Large intestine (tissue), 12 donors: Measurements from ENCODE around the gene INSIG2. TPM values are rescaled to one million over a fixed set of nuclear protein-coding genes. Genes with fewer than 3 reads are reported as not detected.

Experiments used
- DNase-seq, 2 donors: peaks; one replicate each; pipeline versions ENCODE4 v3.0.0 to v3.0.0-alpha.2; 2013
- H3K27ac ChIP-seq: one replicate; pipeline ENCODE4 v1.5.1; 2013; ENCODE audit warnings: low read length
- H3K27me3 ChIP-seq: 2 replicates; pipeline ENCODE4 v1.6.1; 2013; ENCODE audit warnings: low read length; ENCODE audit not compliant: control insufficient read depth, insufficient read depth
- H3K36me3 ChIP-seq: 2 replicates; pipeline ENCODE4 v1.6.1; 2013; ENCODE audit warnings: low read length; ENCODE audit not compliant: control insufficient read depth, insufficient read depth
- H3K4me1 ChIP-seq: one replicate; pipeline ENCODE4 v1.6.1; 2013; ENCODE audit warnings: low read length; ENCODE audit not compliant: control insufficient read depth, insufficient read depth
- H3K4me3 ChIP-seq: one replicate; pipeline ENCODE4 v1.5.1; 2013; ENCODE audit warnings: low read length
- H3K9me3 ChIP-seq: one replicate; pipeline ENCODE4 v1.6.1; 2013; ENCODE audit warnings: mild to moderate bottlenecking, low read depth, low read length, moderate library complexity; ENCODE audit not compliant: control insufficient read depth
- WGBS: methylation state at CpG from one replicate; pipeline ENCODE4 v1.1.5; 2013; ENCODE audit warnings: low lambda C conversion rate; ENCODE audit not compliant: insufficient coverage; 5-methylcytosine and 5-hydroxymethylcytosine counted together
- long read RNA-seq, 11 donors: transcript quantifications; one replicate each; lab custom pipeline, GENCODE V29; 2026
- polyA plus RNA-seq: library from polyadenylated mRNA; unstranded; fragments of 120-200 nt; gene quantifications from one replicate; pipeline ENCODE4 v1.2.1, GENCODE V29; 2013

INSIG2 gene
- polyA plus RNA-seq, result 30.0 TPM
- long read RNA-seq, donor 1, partial matches to known transcripts, result 7 of 13 reads
- long read RNA-seq, donor 1, other reads (novel, unspliced or antisense), result 0 of 13 reads
- long read RNA-seq, donor 2, transcript INSIG2-201 (6 exons, 2,590 nt), result major isoform, 10 of 22 reads
- long read RNA-seq, donor 2, partial matches to known transcripts, result 11 of 22 reads
- long read RNA-seq, donor 2, other reads (novel, unspliced or antisense), result 0 of 22 reads
- long read RNA-seq, donor 3, result 0 reads
- long read RNA-seq, donor 4, partial matches to known transcripts, result 0 of 1 reads
- long read RNA-seq, donor 4, other reads (novel, unspliced or antisense), result 0 of 1 reads
- long read RNA-seq, donor 5, partial matches to known transcripts, result 0 of 8 reads
- long read RNA-seq, donor 5, other reads (novel, unspliced or antisense), result 0 of 8 reads
- long read RNA-seq, donor 6, transcript INSIG2-201 (6 exons, 2,590 nt), result major isoform, 12 of 24 reads
- long read RNA-seq, donor 6, partial matches to known transcripts, result 9 of 24 reads
- long read RNA-seq, donor 6, other reads (novel, unspliced or antisense), result 0 of 24 reads
- long read RNA-seq, donor 7, transcript INSIG2-201 (6 exons, 2,590 nt), result major isoform, 5 of 5 reads
- long read RNA-seq, donor 7, partial matches to known transcripts, result 0 of 5 reads
- long read RNA-seq, donor 7, other reads (novel, unspliced or antisense), result 0 of 5 reads
- long read RNA-seq, donor 8, transcript INSIG2-201 (6 exons, 2,590 nt), result major isoform, 8 of 27 reads
- long read RNA-seq, donor 8, partial matches to known transcripts, result 13 of 27 reads
- long read RNA-seq, donor 8, other reads (novel, unspliced or antisense), result 0 of 27 reads
- long read RNA-seq, donor 9, transcript INSIG2-201 (6 exons, 2,590 nt), result minor isoform, 7 of 15 reads
- long read RNA-seq, donor 9, transcript INSIG2-202 (5 exons, 574 nt), result major isoform, 8 of 15 reads
- long read RNA-seq, donor 9, partial matches to known transcripts, result 0 of 15 reads
- long read RNA-seq, donor 9, other reads (novel, unspliced or antisense), result 0 of 15 reads
- long read RNA-seq, donor 10, transcript INSIG2-201 (6 exons, 2,590 nt), result major isoform, 21 of 24 reads
- long read RNA-seq, donor 10, partial matches to known transcripts, result 0 of 24 reads
- long read RNA-seq, donor 10, other reads (novel, unspliced or antisense), result 0 of 24 reads
- long read RNA-seq, donor 11, transcript INSIG2-201 (6 exons, 2,590 nt), result major isoform, 12 of 17 reads
- long read RNA-seq, donor 11, partial matches to known transcripts, result 0 of 17 reads
- long read RNA-seq, donor 11, other reads (novel, unspliced or antisense), result 0 of 17 reads

DNA sequence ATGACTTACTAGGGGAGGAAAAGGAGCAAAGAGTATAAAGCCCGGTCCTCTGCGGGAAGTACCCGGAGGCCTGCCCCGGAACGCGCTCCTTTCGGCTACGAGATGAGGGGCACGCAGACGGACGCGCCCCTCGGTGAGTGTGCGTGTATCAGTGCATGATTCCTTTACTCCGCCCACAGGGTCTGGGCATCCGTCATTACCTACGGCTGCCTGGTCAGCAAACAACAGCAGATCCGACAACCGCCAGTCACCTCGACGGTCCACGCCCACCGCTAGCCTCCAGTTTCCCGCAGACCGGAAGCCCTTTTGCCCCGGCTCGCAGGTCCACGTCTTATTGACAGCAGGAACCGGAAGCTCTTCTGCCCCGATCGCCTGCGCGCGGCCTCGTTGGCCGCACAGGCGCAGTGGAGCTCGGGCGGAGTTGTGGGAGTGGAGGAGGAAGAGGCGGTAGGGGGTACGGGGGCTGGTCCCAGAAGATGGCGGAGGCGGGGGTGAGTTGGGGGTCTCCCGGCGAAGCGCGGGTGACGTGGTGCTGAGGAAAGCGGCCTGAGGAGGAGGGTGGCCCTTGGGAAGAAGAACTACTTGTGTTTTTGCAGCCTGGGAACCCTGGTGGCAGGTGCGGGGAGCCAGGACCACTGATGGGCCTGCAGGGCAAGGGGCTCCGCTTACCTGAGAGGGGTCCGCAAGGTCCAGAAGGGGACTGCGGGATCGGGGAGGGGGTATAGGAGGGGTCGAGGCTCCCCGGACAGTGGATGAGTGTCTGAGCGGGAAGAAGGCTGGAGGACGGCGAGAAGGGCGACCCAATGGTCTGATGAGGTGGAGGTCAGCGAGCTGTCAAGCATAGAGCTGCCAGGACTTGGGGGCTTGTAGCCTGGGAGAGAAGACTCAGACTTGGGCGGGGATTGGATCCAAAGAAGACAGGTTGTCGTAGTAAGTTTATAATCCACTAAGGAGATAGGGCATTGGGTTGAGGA, at the start of gene INSIG2:
Gene INSIG2, plus strand, starts transcription at position 421 of the 974 bp plus-strand sequence. CDS start 8,086 bp downstream, outside the sequence.
- H3K27me3 ChIP-seq, result no peaks in the 10 kb centered on the region
- H3K4me1 ChIP-seq, result peaks cover 26% of the 10 kb centered on the region
- peak; percentile 98 to 99 for DNase-seq
- H3K9me3 ChIP-seq, result no peaks in the 10 kb centered on the region
- H3K36me3 ChIP-seq, result no peaks in the 10 kb centered on the region
- no CpG with 5 or more reads among the region's 63 CpGs for WGBS
- H3K27ac ChIP-seq, result peak within 1 kb of the TSS; percentile 73
- H3K4me3 ChIP-seq, result peak within 1 kb of the TSS; percentile 85

DNA sequence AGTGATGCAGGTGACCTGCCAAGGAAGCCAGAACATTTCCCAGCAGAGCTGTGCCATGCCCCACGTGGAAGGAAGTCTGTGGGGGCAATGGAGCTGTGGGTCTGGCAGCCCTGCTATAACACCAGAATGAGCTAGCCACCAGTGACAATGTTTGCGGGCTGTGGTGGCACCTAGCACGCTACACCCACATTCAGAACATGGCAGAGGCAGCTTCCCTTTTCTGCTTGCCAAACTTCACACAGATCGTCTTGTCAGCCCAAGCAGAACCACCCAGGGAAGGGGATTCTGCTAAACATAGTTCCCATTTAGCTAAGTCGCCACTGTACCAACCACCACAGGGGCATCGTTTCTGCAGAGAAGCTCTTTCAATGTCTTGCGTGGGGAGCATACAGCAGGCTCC, 47.4 kb upstream of the INSIG2 start:
- H3K27ac ChIP-seq, result no peak overlapping the region
- no peak overlapping the region for H3K4me3 ChIP-seq
- no CpG with 5 or more reads among the region's 7 CpGs for WGBS
- H3K27me3 ChIP-seq, result peaks cover 21% of the 10 kb centered on the region
- H3K4me1 ChIP-seq, result no peaks in the 10 kb centered on the region
- no peaks in the 10 kb centered on the region for H3K9me3 ChIP-seq
- no peaks in the 10 kb centered on the region for H3K36me3 ChIP-seq
- no peak for DNase-seq

DNA sequence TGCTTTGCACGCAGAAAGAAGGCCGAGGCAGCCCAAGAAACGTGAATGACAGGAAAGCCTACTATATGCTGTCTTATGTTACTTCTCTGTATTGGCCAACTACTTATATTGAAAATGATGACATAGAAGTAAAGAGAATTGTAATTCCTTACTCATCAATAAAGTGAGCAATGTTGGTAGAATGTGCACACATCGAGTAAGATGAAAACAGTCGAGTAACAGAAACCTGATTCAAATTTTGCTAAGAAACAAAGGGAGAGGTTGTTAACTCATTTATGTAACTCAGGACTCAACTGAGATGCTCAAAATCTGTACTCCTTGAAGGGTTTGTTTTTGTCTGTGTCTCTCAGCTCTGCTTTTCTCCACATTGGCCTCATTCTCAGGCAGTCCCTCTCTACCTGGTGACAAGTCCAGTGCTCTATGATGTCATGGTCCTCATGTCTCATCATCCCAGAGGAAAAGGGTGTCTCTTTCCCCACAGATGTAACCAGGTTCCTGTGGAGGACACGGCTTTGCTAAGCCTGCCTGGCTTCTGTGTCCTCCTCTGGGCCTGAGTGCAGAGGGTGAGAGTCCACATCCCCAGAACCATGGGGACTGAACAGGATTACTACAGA, 44.1 kb upstream of the INSIG2 start:
- DNase-seq, result no peak
- Histone ChIP-seq H3K4me1 (no peaks in the 10 kb centered on the region), H3K36me3 (no peaks in the 10 kb centered on the region), H3K27me3 (peaks cover 16% of the 10 kb centered on the region), H3K27ac (no peak overlapping the region), H3K4me3 (no peak overlapping the region), H3K9me3 (no peaks in the 10 kb centered on the region)
- WGBS, result no CpG with 5 or more reads among the region's 6 CpGs

DNA sequence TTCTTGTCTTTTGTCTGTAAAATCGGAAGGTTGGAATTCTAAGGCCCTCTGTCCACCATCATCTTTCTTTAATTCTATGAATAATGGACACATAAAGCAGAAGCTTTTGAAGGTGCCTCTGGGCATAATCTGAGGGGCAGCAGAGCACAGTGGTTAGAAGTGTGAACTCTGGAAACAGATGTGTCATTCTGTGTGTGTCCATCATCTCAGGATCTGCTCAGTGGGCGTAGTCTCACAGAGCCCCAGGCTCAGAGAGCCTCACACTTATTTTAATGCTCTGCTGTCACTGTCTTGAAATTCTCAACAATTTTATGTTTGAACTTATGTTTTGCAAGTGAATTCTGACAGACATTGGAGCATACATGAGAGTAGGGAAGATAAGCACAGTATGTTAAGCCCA, 43.4 kb upstream of the INSIG2 start:
- H3K4me1 ChIP-seq, result no peaks in the 10 kb centered on the region
- peaks cover 16% of the 10 kb centered on the region for H3K27me3 ChIP-seq
- H3K27ac ChIP-seq, result no peak overlapping the region
- WGBS, result no CpG with 5 or more reads among the region's 2 CpGs
- H3K36me3 ChIP-seq, result no peaks in the 10 kb centered on the region
- no peak for DNase-seq
- H3K4me3 ChIP-seq, result no peak overlapping the region
- no peaks in the 10 kb centered on the region for H3K9me3 ChIP-seq

DNA sequence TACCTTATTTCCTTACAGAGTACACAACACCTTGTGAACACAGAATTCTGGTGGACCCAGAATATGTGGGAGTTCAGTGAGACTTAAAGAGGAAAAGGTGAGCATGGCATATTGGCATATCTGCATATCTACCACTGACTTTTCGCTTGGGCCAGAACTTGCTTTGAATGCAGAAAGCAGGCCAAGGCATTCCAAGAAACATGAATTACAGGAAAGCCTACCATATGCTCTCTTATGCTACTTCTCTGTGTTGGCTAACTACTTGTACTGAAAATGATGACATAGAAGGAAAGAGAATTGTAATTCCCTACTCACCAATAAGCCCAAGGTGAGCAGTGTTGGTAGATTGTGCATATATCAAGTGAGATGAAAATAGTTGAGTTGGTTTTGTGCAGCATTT, 43.0 kb upstream of the INSIG2 start:
- Histone ChIP-seq H3K36me3 (no peaks in the 10 kb centered on the region), H3K27ac (no peak overlapping the region), H3K4me1 (no peaks in the 10 kb centered on the region), H3K9me3 (no peaks in the 10 kb centered on the region), H3K27me3 (peaks cover 14% of the 10 kb centered on the region), H3K4me3 (no peak overlapping the region)
- no CpG with 5 or more reads among the region's 1 CpG for WGBS
- no peak for DNase-seq

DNA sequence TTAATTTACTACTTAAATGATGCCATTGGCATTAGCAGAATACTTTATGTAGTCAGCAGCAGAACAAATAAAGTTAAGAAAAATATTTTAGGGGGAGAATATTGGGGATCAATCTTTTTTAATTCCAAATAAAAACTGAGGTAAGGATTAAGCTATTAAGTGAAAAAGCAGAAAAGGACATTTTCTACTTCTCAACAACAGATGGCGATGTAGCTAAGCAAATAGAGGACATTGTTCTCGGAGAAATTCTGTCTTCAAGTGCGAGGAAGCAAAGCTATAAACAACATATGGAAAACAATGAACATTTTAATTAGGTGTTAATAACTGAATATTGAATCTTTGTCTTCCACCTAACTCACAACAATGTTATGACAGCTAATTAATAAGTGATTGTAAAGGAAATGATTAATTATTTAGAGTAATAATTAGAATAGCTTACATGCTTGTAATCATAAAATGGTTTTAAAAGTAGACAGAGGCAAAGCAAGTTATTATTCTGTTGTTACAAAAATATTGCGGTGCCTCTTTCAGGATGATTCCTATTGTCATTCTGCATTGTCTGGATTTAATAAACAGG, 41.5 kb upstream of the INSIG2 start:
- H3K4me1 ChIP-seq, result no peaks in the 10 kb centered on the region
- DNase-seq, result peak in 1 of 2 donors; percentile 16
- H3K4me3 ChIP-seq, result no peak overlapping the region
- no peak overlapping the region for H3K27ac ChIP-seq
- no peaks in the 10 kb centered on the region for H3K9me3 ChIP-seq
- no peaks in the 10 kb centered on the region for H3K36me3 ChIP-seq
- WGBS, result 0% methylated on average over 3 of the region's 4 CpGs
- H3K27me3 ChIP-seq, result peaks cover 5% of the 10 kb centered on the region

DNA sequence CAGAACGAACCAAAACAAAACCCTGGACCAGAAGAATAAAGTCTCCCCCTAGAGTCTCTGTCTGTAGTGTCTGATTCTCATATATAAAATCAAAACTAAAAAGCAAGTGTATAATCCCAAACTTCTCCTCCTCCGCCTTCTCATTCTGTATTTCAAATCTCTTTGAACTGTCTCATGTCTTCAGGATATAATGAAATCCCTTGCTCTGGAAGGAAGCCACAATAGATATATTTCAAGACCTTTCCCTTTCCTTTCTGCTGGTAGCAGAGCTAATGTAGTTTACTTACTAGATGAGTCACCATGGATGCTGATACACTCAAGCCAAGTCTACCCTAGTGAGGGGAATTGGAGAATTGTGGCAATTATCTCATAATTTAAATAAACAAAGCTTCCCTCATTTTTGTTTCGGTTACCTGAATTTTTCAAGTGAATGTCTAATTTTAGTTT, 40.9 kb upstream of the INSIG2 start:
- H3K4me1 ChIP-seq, result no peaks in the 10 kb centered on the region
- no peak for DNase-seq
- WGBS, result 47% methylated on average over 2 of the region's 3 CpGs

DNA sequence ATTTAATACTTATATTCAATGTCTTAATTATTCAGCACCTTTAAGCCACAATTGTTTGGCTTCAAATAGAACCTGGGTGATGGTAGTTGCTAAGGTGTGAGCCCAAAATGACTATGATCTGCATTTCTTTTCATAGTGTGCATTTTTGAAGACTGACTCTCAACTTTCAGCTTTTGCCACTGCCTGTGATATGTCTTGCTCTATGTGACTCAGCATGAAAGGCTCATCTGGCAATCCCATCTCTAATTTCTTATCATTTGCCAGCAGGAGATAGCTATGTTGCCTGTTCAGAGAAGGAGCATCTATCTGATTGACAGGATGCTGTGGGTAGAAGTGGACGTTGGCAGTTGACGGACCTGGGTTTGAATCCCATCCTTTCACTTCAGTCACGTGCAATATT, 39.9 kb upstream of the INSIG2 start:
- no peak for DNase-seq
- Histone ChIP-seq H3K27ac (no peak overlapping the region), H3K36me3 (no peaks in the 10 kb centered on the region), H3K4me1 (no peaks in the 10 kb centered on the region), H3K4me3 (no peak overlapping the region), H3K27me3 (peaks cover 5% of the 10 kb centered on the region), H3K9me3 (no peaks in the 10 kb centered on the region)
- WGBS, result no CpG with 5 or more reads among the region's 3 CpGs

More for the DNA sequence above, 40.9 kb upstream of the INSIG2 start:
- H3K27me3 ChIP-seq, result peaks cover 5% of the 10 kb centered on the region
- H3K9me3 ChIP-seq, result no peaks in the 10 kb centered on the region
- no peak overlapping the region for H3K4me3 ChIP-seq
- no peak overlapping the region for H3K27ac ChIP-seq
- H3K36me3 ChIP-seq, result no peaks in the 10 kb centered on the region
